HAP-1 (cell line): Measurements from ENCODE around the gene MAP6.

Experiments used
- DNase-seq, 2 experiments: peaks; one replicate each; pipeline ENCODE4 v3.0.0-alpha.2; 2016 to 2020; ENCODE audit warnings: low spot score in 2 of 2
- H3K27me3 ChIP-seq: fragments of 250-450 bp; sonication (Bioruptor Pico); 2 replicates; pipeline ENCODE4 v1.5.1; 2020; ENCODE audit warnings: low read depth, mild to moderate bottlenecking, moderate library complexity
- H3K36me3 ChIP-seq: fragments of 250-450 bp; sonication (Bioruptor Pico); replicated peaks from 2 replicates; pipeline ENCODE4 v1.5.1; 2020; ENCODE audit warnings: mild to moderate bottlenecking
- H3K4me1 ChIP-seq: fragments of 250-450 bp; sonication (Bioruptor Pico); 2 replicates; pipeline ENCODE4 v1.5.1; 2020; ENCODE audit warnings: mild to moderate bottlenecking
- H3K4me3 ChIP-seq: fragments of 250-450 bp; sonication (Bioruptor Pico); 2 replicates; pipeline ENCODE4 v1.5.1; 2020; ENCODE audit warnings: mild to moderate bottlenecking, moderate library complexity
- H3K9me3 ChIP-seq: fragments of 250-450 bp; sonication (Bioruptor Pico); 2 replicates; pipeline ENCODE4 v1.5.1; 2020; ENCODE audit warnings: mild to moderate bottlenecking, moderate library complexity
- in situ Hi-C: fragments of 300-500 bp; cut with MboI; formaldehyde crosslinking; loops from 3 replicates; pipeline ENCODE4 v1.14.3; 2020; ENCODE audit warnings: low sequenced_read_pairs, inconsistent platforms, mixed read lengths

MAP6 gene

GRCh38 chr11:75603791-75604736 is 64.8 kb downstream of the MAP6 start:
- no peaks in the 10 kb centered on the region for H3K4me1 ChIP-seq
- in situ Hi-C loops: no loop called here
- no peak for DNase-seq

GRCh38 chr11:75602951-75603350 is 65.9 kb downstream of the MAP6 start:
- no peak for DNase-seq

More at GRCh38 chr11:75603791-75604736, 64.8 kb downstream of the MAP6 start:
- Histone ChIP-seq H3K9me3 (no peaks in the 10 kb centered on the region), H3K4me3 (no peak overlapping the region), H3K27me3 (no peaks in the 10 kb centered on the region), H3K36me3 (no peaks in the 10 kb centered on the region)

DNA sequence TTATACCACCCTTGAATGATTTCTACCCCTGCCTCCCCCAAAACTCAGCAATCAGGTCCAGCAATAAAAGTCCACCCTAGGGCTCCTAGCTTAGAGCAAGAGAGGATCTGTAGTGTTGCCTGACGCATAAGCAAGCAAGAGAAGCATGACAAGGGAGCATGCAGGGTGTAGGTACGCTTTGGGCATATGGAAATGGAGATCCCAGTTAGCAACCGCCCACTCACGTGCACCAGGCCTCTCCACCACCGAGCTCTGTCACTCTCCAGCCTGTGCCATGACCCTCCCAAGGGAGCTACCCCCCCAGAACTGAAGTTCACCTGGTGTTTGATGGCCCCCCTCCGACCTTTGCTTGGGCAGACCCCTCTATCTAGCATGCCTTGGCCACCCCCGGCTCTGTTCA is 67.3 kb downstream of the MAP6 start:
- Histone ChIP-seq H3K9me3 (no peaks in the 10 kb centered on the region), H3K36me3 (no peaks in the 10 kb centered on the region), H3K27me3 (no peaks in the 10 kb centered on the region), H3K4me3 (no peak overlapping the region), H3K4me1 (no peaks in the 10 kb centered on the region)
- in situ Hi-C loops: no loop called here
- no peak for DNase-seq

More at GRCh38 chr11:75602951-75603350, 65.9 kb downstream of the MAP6 start:
- H3K9me3 ChIP-seq: no peaks in the 10 kb centered on the region
- H3K4me1 ChIP-seq: no peaks in the 10 kb centered on the region
- H3K36me3 ChIP-seq: no peaks in the 10 kb centered on the region
- no peaks in the 10 kb centered on the region for H3K27me3 ChIP-seq
- H3K4me3 ChIP-seq: no peak overlapping the region
- in situ Hi-C loops: no loop called here

- no peak for DNase-seq
- Histone ChIP-seq H3K27me3 (no peaks in the 10 kb centered on the region), H3K36me3 (no peaks in the 10 kb centered on the region), H3K4me3 (no peak overlapping the region), H3K4me1 (no peaks in the 10 kb centered on the region), H3K9me3 (no peaks in the 10 kb centered on the region)
- in situ Hi-C loops: no loop called here
Measured at GRCh38 chr11:75600356-75600755, 68.5 kb downstream of the MAP6 start.

- H3K9me3 ChIP-seq: no peaks in the 10 kb centered on the region
- in situ Hi-C loops: no loop called here
- no peaks in the 10 kb centered on the region for H3K27me3 ChIP-seq
- DNase-seq: no peak
- no peaks in the 10 kb centered on the region for H3K4me1 ChIP-seq
- H3K36me3 ChIP-seq: no peaks in the 10 kb centered on the region
- no peak overlapping the region for H3K4me3 ChIP-seq
Measured at GRCh38 chr11:75598900-75599299, 69.9 kb downstream of the MAP6 start.

DNA sequence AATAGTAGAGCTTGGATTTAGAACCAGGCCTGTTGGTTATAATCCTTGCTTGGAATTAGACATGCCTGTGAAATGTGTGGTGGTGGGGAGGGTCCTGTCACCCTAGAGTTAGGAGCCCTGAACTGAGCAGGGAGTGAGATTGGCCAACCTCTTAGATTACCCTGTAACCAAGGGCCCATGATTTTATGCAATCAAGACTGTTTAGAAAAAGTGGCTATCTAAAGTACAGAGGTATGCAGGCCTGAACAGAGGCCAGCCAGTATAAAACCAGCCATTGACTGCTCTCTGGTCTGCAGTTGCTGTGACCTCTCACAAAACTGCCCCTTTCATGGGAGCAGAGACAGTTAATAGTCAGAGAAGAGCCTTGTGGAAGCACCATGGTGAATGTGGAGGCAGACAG is 70.6 kb downstream of the MAP6 start:
- no peaks in the 10 kb centered on the region for H3K36me3 ChIP-seq
- DNase-seq: no peak
- no peaks in the 10 kb centered on the region for H3K9me3 ChIP-seq
- no peaks in the 10 kb centered on the region for H3K27me3 ChIP-seq
- H3K4me1 ChIP-seq: no peaks in the 10 kb centered on the region
- H3K4me3 ChIP-seq: no peak overlapping the region
- in situ Hi-C loops: no loop called here

GRCh38 chr11:75597636-75598035 is 71.2 kb downstream of the MAP6 start:
- Histone ChIP-seq H3K4me1 (no peaks in the 10 kb centered on the region), H3K4me3 (no peak overlapping the region), H3K36me3 (no peaks in the 10 kb centered on the region), H3K9me3 (no peaks in the 10 kb centered on the region), H3K27me3 (no peaks in the 10 kb centered on the region)
- in situ Hi-C loops: no loop called here
- peak; percentile 54 to 69 for DNase-seq

- no peaks in the 10 kb centered on the region for H3K9me3 ChIP-seq
- no peak for DNase-seq
- in situ Hi-C loops: no loop called here
- H3K27me3 ChIP-seq: no peaks in the 10 kb centered on the region
- H3K4me3 ChIP-seq: no peak overlapping the region
- H3K4me1 ChIP-seq: no peaks in the 10 kb centered on the region
- no peaks in the 10 kb centered on the region for H3K36me3 ChIP-seq
Measured at GRCh38 chr11:75596914-75597313, 71.9 kb downstream of the MAP6 start.

GRCh38 chr11:75595429-75595828 is 73.4 kb downstream of the MAP6 start:
- no peak for DNase-seq
- in situ Hi-C loops: no loop called here
- no peaks in the 10 kb centered on the region for H3K9me3 ChIP-seq

GRCh38 chr11:75594211-75594610 is 74.6 kb downstream of the MAP6 start:
- no peaks in the 10 kb centered on the region for H3K9me3 ChIP-seq

More at GRCh38 chr11:75595429-75595828, 73.4 kb downstream of the MAP6 start:
- Histone ChIP-seq H3K4me1 (no peaks in the 10 kb centered on the region), H3K27me3 (no peaks in the 10 kb centered on the region), H3K4me3 (no peak overlapping the region), H3K36me3 (no peaks in the 10 kb centered on the region)

GRCh38 chr11:75593286-75593915 is 75.4 kb downstream of the MAP6 start:
- DNase-seq: no peak

More at GRCh38 chr11:75594211-75594610, 74.6 kb downstream of the MAP6 start:
- no peak overlapping the region for H3K4me3 ChIP-seq
- in situ Hi-C loops: no loop called here
- DNase-seq: no peak
- no peaks in the 10 kb centered on the region for H3K27me3 ChIP-seq
- no peaks in the 10 kb centered on the region for H3K36me3 ChIP-seq
- no peaks in the 10 kb centered on the region for H3K4me1 ChIP-seq

GRCh38 chr11:75592715-75593114 is 76.1 kb downstream of the MAP6 start:
- no peak for DNase-seq
- no peaks in the 10 kb centered on the region for H3K36me3 ChIP-seq
- no peaks in the 10 kb centered on the region for H3K9me3 ChIP-seq
- no peaks in the 10 kb centered on the region for H3K4me1 ChIP-seq
- no peak overlapping the region for H3K4me3 ChIP-seq
- no peaks in the 10 kb centered on the region for H3K27me3 ChIP-seq
- in situ Hi-C loops: no loop called here

More at GRCh38 chr11:75593286-75593915, 75.4 kb downstream of the MAP6 start:
- H3K4me1 ChIP-seq: no peaks in the 10 kb centered on the region
- H3K4me3 ChIP-seq: no peak overlapping the region
- no peaks in the 10 kb centered on the region for H3K36me3 ChIP-seq
- H3K27me3 ChIP-seq: no peaks in the 10 kb centered on the region
- in situ Hi-C loops: no loop called here
- no peaks in the 10 kb centered on the region for H3K9me3 ChIP-seq

GRCh38 chr11:75591966-75592365 is 76.9 kb downstream of the MAP6 start:
- no peak for DNase-seq
- no peaks in the 10 kb centered on the region for H3K36me3 ChIP-seq
- in situ Hi-C loops: no loop called here
- H3K9me3 ChIP-seq: no peaks in the 10 kb centered on the region
- no peak overlapping the region for H3K4me3 ChIP-seq
- H3K27me3 ChIP-seq: no peaks in the 10 kb centered on the region
- no peaks in the 10 kb centered on the region for H3K4me1 ChIP-seq

DNA sequence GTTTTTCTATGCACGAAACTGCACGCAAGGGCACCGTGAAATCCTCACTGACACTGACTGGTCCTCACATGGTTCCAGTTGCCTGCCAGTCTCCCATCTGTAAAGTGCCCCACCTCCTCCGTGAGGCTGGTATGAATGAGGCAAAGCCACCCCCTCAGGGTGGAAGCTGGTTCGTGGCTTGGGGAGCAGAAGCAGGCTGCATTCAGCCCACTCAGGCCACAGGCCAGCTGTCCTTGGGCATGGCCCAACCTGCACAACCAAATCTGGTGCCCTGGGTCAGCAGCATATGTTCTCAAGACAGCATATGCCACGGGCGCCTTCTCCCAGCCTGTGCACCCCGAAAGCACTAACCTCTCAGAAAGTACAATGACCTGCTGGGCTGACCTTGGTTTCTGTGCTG is 77.5 kb downstream of the MAP6 start:
- Histone ChIP-seq H3K4me3 (no peak overlapping the region), H3K27me3 (no peaks in the 10 kb centered on the region), H3K9me3 (no peaks in the 10 kb centered on the region), H3K4me1 (no peaks in the 10 kb centered on the region), H3K36me3 (no peaks in the 10 kb centered on the region)
- DNase-seq: no peak
- in situ Hi-C loops: no loop called here
